AG08396 (cell line): Measurements from ENCODE around the gene PIGO.

ENCODE experiments used
- DNase-seq: peaks from one replicate; pipeline ENCODE4 v3.0.0; 2012; ENCODE audit warnings: low spot score, mixed read lengths

PIGO gene

DNA sequence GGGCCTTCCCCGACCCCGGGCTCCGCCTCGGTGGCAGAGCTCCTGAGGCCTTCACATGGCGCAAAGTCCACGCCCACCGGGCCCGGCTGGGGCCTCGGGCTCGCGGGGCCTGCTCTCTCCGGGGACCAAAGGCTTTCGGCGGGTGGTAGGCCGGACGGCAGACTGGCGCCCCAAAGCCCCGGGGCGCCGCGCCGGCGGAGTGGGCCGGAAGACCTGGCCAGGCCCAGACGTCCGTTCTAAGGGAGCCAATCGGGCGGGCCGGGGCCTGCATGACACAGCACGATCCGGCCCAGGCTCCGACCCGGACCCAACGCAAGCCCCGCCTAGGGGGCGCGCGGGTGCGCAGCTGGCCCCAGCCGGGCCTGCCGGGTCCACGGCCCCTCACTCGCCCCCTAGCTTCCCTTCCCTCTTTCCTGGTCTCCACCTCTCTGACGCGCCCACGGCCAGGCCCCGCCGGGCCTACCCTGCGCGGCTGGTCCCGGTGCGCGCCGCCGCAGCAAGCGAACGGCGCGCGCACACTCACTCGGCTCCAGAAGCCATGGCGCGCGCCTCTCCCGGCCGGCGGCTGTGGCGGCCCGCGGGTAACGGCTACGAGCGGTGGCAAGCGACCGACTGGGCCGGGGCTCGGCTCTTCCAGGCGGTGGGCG, 24.5 kb downstream of the PIGO start:
- DNase-seq: peak; percentile 90

DNA sequence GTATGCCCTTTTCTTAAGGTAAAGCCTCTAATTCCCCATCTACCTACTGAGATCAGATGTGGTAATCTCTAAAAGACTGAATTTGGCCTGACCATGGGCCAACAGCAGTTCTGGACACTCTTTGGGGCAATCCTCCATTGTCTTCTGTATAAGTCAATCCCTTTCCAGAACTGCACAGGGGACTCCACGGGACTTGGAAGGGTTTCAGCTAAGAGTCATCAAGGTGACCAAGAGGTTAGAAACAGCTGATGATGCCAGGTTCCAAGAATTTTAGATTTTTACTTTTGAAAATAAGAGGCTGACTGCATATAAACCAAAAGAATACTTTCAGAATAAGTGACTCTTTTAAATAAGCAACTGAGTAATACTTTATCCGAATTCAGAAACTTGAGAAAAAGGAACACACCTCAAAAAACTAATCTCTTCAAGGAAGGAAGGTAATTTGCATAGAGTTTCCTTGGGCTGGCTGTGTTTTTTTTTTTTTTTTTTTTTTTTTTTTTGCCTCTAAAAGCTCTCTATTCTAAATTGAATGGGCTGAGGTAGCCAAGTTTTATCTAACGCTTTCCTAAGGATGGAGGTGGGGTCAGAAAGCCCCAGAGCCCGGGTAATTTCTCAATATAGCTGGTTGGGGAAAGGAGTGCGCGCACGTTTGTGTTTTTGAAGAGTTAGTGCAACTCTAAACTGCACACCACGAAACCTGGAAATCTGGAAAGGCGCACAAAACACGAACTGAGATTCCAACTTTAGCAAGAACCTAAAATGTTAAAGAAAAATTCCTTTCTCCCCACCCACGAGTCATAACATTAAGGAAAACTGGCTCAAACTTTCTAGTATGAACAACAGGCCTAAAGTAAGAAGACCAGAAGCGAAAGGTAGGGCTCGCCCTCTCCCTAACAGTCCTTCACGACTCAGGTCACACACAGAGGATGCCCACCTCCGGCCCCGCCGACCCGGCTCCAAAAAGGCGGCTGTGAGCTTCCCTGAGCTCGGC, 25.3 kb downstream of the PIGO start:
- DNase-seq: peak; percentile 46

GRCh38 chr9:35069020-35069419, 27.4 kb downstream of the PIGO start:
- DNase-seq: no peak

DNA sequence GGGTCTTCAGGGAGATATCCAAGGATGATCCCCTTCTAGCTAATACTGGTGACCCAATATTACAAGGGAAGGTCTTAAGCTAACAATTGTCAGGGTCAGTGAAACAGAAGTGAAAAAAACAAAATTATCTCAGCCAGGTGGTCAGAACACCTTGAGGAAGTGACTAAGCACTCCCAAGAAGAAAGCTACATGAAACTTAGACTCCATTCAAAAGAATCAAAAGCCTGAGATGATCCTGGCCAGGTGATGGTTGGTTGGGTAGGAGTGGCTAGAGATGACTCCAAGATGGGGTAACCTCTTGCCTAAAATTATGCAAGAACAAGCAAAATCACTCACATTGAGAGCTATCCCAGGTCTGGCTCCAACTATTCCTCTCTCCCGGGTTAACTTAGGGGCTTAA, 29.3 kb downstream of the PIGO start:
- DNase-seq: no peak

DNA sequence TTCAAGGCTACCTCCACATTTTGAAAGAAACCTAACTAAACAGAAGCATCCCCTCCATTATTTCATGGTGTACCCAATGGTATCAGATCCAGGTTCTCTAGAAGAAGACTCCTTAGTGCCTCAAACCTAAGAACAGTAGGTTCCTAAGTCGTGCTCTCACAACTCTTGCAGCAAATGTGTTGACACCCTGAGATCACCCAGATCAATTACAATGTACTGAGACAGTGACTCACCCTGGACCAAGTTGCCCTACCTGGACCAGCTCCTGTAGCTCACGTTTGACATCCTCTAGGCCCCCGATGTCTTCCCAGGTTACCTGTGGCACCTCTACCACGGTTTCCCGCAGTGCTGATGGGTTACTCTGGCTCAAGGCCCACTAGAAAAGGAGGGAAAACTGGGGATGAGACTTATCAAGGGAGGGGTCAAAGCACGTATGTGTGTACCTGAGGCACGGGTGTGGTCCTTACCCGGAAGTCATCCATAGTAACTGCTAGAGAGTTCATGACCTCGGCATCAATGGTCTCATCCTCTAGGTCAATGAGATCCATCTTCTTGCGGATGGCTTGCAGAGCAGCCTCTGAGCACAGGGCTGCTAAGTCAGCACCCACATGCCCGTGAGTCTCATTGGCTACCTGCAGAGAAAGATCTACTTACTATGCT, 35.7 kb downstream of the PIGO start:
- DNase-seq: no peak

DNA sequence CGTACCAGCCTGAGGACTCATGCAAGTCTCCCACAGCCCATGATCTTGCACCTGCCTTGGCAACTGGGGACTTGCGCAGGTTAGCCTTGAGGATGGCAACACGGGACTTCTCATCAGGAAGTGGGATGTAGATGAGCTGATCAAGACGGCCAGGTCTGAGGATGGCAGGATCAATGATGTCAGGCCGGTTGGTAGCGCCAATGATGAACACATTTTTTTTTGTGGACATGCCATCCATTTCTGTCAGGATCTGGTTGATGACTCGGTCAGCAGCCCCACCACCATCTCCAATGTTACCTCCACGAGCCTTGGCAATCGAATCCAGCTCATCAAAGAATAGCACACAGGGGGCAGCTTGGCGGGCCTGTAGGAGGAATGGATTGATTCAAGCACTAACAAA, 37.0 kb downstream of the PIGO start:
- no peak for DNase-seq

DNA sequence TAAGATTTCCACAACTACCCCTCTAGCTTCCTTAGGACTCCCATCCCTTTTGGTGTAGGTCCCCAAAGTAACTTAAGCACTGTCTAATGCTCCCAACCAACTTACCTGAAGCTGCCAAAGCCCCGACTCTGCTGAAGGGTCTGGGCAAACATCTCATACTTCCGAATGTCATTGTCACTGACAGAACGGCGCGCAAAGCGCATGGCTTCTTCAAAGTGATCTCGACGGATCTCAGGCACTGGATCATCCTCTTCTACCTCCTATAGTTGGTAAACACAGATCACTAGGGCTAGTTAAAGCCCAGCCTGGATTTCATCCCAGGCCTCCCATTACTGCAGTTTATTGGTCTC, 39.1 kb downstream of the PIGO start:
- DNase-seq: no peak

DNA sequence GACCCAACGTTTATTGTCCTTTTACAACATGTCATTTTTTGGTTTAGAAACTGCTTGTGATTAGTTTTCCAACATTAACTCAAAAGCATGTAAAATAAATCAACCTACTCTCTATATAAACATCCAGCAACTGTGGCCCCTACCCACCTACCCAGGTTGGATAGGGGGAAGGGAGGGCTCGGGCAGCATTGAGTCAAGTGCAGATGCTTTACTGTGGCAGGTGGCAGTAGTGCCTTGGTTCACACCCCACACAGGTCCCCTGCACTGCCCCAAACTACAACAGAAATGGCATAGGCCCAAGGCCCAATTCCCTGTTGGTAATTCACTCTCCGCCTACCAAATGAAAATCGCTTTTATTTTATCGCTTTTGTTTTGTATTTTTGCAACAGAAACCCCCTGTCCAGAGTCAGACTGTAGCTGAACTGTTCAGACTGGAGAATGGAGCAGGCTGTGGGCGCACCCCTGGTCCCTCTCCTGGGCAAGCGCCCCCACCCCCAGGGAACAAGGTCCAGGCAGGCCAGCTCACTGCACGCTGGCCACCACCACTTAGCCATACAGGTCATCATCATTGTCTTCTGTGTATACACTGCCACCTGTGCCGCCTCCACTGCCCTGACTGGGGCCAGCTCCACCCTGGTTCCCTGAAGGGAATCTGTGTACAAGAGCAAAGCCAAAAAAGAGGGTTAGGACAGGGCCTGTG, 39.7 kb downstream of the PIGO start:
- no peak for DNase-seq

GRCh38 chr9:35054871-35055644, 41.3 kb downstream of the PIGO start:
- DNase-seq: no peak

DNA sequence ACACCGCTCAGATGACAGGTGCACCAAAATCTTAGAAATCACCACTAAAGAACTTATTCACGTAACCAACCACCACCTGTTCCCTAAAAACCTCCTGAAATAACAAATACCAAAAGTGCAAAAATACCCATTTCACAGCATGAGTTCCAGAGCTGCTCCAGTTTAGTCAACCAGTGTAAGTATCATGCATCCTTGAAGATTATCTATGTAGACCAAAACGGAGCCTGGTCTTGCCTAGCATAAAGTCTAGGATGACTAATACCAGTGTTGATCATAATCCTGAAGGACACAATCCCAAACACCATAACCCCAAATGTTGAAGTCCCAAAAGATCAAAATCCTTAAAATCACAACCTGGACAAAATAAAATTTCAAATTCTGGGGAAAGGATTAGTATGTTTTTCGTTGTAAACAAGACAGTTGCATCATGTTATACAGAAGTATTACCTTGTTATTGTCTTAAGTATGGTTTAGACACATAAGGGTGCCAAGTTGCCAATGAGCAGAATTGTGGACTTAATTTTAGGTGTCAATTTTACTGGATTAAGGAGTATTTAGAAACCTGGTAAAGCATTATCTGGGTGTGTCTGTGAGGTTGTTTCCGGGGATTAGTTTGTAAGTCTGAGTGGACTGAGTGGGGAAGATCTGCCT, 42.1 kb downstream of the PIGO start:
- DNase-seq: no peak

- DNase-seq: peak; percentile 55
These were observed 45.1 kb downstream of the PIGO start for GRCh38 chr9:35051069-35051967.

DNA sequence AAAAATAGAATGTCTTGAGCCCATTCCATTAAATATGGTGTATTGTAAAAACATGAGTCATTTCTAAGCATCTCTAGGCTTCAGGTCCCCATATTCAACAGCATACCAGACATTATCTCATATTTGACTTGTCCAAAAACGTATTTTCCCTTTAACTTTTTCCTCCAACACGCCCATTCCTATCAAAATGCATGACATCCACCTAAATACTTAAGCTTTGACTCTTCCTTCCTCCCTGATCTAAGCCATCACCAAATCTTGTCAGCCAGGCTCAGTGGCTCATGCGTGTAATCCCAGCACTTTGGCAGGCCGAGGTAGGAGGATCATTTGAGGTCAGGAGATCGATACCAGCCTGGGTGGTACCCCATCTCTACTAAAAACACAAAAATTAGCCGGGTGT, 47.9 kb downstream of the PIGO start:
- no peak for DNase-seq

GRCh38 chr9:35044071-35044470, 52.3 kb downstream of the PIGO start:
- DNase-seq: no peak

DNA sequence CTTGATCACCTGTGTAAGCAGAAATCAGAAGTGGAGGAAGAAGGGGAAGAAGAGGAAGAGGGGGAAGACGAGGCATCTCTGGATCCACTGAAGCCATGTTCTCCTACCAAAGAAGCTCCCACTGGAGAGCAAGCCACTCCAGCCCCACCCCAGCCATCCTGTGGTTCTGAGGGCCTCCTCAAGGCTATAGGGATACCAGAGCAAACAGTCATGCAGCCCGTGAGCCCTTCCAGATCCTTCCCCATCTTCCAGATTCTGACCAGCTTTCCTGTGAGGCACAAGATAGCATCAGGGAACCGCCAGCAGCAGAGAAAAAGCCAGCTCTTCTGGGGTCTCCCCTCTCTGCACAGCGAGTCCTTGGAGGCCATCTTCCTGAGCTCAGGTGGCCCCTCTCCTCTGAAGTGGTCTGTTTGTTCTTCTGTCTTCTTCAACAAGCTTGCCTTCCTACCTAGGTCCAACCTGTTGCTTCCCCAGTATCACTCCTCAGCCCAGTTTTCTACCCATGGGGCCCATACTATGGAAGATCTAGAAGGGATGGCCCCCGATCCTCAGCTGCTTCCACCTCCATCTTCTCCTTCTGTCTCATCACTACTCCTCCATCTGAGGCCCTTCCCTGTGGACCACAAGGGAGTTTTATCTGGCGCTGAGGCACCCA, 53.4 kb downstream of the PIGO start:
- DNase-seq: no peak

- peak; percentile 43 for DNase-seq
These were observed 54.2 kb downstream of the PIGO start for GRCh38 chr9:35042081-35042604.
